T1000 (cell line): Measurements from ENCODE around the gene RERE.
"Not testable (repeated sequence)": the region's sequence is repeated elsewhere in the genome, so short reads cannot be mapped to it uniquely, and the experiment has no call there.

Source experiments
- DNase-seq: peaks from one replicate; lab custom pipeline; 2025; ENCODE audit warnings: mixed read lengths; lab: John Stamatoyannopoulos, UW

RERE gene

GRCh38 chr1:8716238-8716637, 101.2 kb downstream of the RERE start:
- DNase-seq = no peak

- no peak for DNase-seq
Measured at GRCh38 chr1:8714173-8714572, 103.3 kb downstream of the RERE start.

DNA sequence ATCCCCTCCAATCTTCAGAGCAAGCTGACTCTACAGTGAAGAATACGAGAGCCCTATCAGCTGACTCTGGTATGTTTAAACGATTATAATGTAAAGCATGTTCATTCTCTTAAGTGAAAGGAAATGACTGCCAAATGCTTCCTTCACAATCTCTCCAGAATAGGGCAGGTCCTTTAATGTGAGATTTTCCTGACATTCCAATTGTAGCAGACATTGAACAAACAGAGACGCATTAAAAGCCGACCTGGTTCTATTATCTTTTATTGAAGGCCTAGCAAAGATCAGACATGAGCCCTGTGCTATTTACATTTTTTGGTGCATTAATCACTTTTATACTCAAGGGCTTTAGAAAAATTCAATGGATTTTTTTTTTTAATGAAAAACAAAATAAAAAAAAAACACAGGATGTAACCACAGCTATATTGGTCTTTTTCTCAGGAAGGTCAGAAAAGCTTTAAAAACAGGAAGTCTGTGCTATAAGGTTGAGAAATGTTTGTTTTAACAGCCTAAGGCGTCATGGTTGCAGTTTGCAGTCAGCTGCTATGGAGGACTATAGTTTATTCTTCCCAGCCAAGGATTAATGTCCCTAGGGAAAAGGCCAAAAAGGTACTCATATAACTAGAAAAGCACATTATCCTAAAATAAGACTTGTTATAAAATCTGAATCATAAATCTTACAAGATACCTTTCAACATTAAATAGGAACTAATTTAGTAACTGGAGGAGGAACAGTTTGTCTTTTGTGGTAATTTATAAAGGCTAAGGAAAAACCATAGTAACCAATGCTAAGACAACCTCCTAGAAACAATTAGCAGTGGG, 104.8 kb downstream of the RERE start:
- DNase-seq = peak; percentile 23

GRCh38 chr1:8711873-8712412, 105.5 kb downstream of the RERE start:
- no peak for DNase-seq

GRCh38 chr1:8711151-8711550, 106.3 kb downstream of the RERE start:
- no peak for DNase-seq

DNA sequence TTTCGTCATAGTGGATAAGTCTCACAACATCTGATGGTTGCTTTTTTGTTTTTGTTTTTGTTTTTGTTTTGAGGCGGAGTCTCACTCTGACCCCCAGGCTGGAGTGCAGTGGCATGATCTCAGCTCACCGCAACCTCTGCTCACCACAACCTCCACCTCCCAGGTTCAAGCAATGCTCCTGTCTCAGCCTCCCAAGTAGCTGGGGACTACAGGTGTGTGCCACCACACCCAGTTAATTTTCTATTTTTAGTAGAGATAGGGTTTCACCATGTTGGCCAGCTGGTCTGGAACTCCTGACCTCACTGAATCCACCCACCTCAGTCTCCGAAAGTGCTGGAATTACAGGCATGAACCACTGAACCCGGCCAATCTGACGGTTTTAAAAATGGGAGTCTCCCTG, 109.2 kb downstream of the RERE start:
- DNase-seq = no peak

- DNase-seq = no peak
Measured at GRCh38 chr1:8706995-8707396, 110.4 kb downstream of the RERE start.

- no peak for DNase-seq
Measured at GRCh38 chr1:8706291-8706690, 111.1 kb downstream of the RERE start.

DNA sequence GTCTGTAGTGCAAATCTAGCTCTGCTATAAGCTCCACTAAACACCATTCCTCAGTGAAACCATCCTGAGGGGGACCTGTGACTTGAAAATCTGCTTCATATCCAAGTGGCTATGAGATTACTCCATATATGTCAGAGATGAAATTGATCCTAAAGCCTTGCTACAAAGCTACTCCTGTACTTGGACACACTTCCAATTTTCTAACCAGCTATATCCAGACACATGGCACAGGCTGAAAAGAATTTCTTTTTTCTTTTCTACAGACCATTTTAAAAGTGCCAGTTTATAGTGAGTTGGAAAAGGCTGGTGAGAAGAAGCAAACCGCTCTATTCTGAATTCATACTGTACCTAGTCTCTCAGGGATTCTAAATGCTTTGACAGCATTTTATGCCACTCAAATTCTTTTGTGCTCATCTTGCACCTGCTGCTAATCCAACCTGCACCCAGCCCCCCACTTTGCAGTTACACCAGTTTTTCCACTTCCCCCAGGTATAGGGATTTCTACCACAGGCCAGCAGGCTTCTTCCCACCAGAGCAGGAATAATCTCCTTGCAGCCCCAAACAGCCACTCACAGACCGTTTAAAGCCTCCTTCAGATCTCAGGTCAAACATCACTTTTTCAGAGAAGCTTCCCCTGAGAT, 112.5 kb downstream of the RERE start:
- DNase-seq = no peak

DNA sequence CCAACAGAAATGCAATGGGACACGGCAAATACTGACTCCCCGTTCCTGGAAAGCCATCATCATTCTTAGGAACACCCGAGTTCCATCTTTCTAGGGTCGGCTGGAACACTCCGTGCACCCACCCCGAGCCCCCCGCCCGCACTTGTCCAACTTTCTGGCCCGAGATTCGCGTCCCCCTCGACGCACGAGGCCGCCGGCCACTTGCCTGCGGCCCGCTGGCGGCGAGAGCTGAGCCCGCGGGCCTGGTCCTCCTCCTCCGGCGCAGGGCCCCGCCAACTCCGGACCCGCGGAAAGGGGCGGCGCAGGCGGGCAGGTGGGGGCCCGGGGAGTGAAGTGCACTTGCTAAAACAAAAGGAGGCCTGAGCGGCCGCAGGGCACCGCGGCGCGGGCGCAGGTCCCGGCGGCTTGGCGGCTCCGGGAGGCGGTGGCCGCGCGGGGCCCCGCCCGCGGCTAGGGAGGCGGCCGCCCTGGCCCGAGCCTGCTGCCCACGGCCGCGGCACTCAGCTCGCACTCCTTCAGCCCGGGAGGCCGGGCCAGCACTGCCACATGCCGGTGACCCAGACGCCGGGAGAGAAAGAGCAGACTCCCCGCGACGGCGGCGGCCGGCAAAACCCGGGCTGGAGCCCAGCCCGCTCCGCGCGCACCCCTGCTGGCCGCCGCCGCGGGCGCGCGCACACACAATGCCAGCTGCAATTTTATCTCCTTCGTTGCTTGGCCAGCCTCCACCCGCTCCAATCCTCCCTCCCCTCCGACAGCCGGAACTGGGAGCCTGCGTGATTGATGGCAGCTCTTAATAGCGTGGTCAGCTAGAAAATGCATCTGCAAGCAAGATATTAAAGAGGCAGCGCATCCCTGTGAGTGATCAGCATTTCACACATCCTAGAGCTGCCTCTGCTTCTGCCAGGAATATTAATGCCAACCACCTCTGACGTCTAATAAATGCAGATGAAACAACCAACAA, 114.3 kb downstream of the RERE start:
- DNase-seq = peak; percentile 88

DNA sequence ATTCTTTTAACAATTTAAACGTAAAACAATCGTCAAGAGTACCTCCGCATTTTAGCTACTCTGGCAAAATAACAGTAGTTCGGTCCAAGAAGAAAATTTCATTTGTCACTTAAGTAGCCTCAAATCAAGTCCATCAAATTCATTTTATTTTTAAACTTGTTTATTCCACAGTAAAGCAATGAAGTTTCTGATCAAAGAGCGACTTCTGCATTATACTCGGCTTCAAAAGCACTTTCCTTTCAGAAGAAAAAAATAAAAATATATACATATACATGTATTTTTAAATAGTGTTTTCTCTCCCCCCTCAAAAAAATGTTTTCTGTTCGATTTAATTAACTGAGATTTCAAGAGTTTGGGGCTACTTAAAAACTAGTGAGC, 115.0 kb downstream of the RERE start:
- DNase-seq = no peak

DNA sequence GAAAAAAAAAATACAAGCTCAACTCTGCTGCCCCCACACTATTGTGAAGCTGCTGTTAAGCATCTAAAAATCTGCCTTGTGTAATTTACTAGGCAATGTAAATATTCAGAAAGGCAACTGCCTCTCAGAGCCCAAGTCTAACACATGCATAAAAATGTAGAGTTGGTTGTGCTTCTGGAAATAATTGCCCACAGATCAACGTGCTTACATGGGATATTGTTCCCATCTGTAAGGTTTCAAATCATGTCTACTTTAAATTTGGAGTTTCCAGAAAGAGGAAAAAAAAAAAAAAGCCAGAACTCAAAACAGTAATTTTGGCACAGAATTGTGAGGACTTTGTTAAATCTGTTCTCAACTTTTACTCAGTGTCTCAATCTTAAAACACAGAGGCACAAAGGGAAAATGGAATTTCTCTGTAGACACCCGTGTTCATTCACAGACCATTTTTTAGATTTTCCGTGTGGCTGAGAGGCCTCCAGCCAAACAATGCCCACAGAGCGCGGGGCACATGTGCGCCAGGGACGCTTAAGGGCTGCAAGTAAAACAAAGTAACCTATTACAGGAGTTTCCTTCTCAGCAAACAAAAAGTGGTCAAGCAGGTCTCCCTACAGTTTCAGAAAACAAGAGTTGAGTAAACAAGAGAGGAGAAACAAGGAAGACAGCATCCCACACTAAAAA, 115.5 kb downstream of the RERE start:
- no peak for DNase-seq

DNA sequence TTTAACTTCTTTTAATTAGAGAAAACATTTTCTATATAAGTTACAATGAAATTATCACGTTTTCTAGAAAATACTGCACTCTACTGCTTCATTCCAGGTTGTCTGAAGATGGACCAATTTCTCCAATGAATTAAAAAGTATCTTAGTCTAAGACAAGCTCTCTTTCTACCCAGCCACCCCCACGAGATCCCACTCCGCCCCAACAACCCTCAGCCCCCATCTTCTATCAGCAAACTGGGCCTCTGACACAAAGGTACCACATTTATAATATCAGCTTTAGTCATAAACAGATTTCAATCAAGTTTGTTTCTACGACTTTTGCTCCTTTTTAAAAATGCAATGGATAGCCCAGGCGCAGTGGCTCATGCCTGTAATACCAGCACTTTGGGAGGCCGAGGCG, 117.8 kb downstream of the RERE start:
- no peak for DNase-seq

DNA sequence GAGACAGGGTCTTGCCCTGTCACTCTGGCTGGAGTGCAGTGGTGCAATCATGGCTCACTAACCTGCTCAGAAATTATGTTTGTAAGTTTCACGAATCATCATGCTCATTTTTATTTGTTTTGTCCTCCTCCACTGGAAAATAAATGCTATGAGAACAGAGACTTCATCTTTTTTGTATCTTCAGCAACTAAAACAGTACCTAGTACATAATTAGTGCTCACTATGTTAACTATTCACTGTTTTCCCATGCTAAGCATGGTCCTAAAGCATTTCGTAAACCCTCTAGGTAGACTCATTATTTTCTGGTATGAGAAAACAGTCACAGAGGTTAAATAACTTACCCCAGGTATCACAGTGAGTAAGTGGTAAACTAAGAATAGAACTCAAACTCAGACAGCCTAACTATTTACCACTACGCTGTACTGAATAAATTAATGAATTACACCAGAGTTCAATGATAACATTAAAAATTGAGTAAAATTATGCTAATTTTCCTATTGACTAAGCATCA, 118.4 kb downstream of the RERE start:
- DNase-seq = no peak

DNA sequence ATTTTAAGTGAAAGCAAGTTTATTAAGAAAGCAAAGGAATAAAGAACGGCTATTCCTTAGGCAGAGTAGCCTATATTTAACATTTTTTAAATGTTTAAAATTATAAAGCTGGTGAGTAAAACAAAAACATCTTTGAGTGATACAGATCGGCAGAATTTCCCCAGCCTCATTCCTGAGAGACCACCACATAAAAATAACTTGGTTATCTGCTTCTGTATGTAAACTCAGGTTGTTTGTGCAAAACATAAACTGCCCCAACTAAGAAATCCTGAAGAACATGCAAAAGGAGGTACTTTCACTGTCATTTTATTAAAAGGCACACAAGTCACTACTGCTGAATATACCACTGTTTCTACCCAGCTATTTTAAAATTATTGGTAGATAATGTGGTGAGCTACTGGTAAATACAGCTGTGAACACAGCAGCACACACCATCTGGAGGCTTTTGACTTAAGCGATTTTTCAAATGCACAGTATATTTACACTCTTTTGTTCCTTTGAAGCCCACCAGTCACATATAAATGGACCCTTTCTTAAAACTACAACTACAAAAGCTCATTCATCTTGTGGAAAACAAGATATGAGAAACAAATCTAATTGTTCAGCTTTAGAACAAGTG, 119.3 kb downstream of the RERE start:
- DNase-seq = no peak

- not testable (repeated sequence) for DNase-seq
Measured at GRCh38 chr1:8695442-8695841, 122.0 kb downstream of the RERE start.

GRCh38 chr1:8693107-8693506, 124.3 kb downstream of the RERE start:
- no peak for DNase-seq

GRCh38 chr1:8691662-8692061, 125.8 kb downstream of the RERE start:
- no peak for DNase-seq

DNA sequence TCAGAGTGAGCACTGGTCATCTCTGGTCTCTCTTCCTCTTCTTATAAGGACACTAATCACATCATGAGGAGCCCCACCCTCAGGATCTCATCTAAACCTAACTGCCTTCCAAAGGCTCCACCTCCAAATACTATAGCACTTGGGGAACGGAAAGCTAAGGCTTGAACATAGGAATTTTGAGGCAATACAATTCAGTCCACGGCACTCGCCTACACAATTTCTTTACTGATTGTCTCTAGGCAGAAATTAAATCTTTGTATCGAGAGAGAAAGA, 127.3 kb downstream of the RERE start:
- no peak for DNase-seq

DNA sequence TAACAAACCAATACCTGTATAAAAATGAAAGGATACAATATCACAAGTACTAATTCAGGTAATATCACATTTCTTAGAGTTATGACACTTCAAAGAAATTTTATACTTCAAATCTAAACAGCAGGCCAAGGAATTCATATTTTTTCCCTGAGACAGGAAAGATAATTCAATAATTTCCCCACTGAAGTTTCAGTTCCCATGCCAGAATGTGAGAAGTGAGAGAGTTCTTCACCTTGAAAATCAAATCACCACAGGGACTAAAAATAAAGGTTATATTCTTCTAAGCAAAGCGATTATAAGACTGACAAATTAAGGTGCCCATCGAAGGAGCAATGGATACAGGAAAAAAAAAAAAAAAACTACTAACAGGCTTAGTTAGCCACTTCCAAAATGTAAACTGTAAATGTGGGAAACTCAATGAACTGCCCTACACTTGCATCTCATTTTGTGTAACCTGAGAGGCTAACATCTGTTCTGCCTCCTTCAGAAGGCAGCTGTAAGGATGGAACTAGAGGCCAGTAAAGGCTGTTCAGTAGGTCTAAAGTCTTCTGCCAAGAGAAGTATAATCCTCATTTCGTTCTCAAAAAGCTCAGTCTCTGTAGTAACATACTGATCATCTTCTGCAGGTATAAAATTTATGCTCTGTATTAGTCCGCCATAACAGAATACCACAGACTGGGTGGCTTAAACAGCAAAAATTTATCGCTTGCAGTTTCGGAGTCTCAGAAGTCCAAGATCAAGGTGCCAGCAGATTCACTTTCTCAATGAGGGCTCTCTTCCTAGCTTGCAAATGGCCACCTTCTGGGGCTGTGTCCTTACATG, 127.8 kb downstream of the RERE start:
- DNase-seq = no peak
